ENCODE measurements around the gene TARBP2.

GRCh38 chr12:53454707-53455106, 46.4 kb upstream of the TARBP2 start:
- TF ChIP-seq CTCF (conservative IDR thresholded peaks at IDR 0.05; ENCODE audit: low read depth, low read length) (no peak), EZH2 (IDR thresholded peaks at IDR 0.05; ENCODE audit: low read length, unreplicated experiment) (no peak), EZH2phosphoT487 (IDR thresholded peaks at IDR 0.05; ENCODE audit: borderline replicate concordance, low read length) (no peak)

Data from PC-3 (cell line).